Measurements from ENCODE around the gene CABP1.
"Not testable (repeated sequence)": the region's sequence is repeated elsewhere in the genome, so short reads cannot be mapped to it uniquely, and the experiment has no call there.

The CABP1 gene
- total RNA-seq = 0 to 0.07 reads per million in 2 donors

DNA sequence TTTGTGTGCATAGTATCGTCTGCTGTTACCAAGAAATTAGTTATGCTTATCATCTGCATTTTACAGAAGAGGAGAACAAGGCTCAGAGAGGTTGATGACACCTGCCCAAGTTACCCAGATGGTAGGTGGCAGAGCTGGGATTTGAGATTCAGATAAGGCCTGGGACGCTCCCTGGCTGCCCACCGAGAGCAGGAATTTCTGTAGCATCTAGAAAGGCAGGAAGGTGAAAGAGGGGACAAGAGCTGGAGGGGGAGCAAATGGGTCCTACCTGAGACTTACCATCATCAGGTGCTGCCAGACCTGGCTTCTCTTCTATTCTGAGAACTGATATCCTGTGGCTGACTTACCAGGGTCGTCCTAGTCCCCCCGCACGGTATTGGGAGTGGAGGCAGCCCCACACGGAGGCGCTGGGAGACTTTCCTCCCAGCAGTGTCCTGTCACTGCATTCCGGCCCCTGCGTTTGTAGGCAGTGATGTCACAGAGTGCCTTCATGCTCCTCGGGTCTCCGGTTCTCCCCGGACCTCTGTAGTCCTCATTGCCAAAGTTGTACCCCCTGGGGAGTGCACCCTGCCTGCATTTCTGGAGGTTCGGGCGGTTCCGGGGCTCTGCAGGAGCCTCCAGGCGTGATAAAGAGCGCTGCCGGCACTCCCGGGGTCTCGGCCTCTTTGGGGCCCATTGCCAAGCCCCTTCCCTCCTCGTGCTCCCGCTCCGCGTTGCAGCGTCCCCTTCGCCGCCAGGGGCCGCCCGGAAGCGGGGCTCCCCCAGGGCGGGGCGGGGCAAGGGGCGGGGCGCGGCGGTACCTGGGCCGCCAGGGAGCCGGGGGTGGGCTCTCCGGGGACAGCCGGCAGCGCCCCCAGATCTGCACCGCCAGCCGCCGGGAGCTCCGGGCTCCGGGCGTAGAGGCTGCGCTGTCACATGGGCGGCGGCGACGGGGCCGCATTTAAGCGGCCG, at the start of gene CABP1:
Gene CABP1 (plus strand): TSS at position 856 of the 951 bp plus-strand sequence. CDS start 60 bp downstream, at position 916.
- DNase-seq = peak; percentile 53

DNA sequence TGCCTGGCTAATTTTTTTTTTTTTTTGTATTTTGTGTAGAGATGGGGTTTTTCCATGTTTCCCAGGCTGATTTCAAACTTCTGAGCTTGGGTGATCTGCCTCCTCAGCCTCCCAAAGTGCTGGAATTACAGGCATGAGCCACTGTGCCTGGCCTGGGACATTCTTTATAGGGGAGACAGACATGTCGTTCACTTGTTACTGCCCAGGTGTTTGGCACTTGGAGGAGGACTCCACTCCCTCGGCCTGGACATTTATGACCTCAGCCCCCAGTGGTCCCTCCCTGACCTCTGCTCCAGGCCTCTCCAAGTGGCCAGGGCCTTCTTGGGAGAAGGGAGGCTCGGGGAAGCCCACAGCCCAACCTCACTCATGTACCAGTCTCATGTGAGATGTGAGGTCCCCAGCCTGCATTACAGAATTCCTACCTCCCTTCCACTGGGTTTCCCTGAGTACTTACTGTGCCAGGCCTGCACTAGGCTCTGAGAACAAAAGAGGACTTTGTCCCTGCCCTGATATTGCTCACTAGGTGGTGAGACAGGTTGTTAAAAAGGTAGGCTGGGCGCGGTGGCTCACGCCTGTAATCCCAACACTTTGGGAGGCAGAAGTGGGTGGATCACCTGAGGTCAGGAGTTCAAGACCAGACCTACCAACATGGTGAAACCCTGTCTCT, 49.6 kb upstream of the CABP1 start:
- DNase-seq = no peak

GRCh38 chr12:120592121-120593049, 48.0 kb upstream of the CABP1 start:
- no peak for DNase-seq

DNA sequence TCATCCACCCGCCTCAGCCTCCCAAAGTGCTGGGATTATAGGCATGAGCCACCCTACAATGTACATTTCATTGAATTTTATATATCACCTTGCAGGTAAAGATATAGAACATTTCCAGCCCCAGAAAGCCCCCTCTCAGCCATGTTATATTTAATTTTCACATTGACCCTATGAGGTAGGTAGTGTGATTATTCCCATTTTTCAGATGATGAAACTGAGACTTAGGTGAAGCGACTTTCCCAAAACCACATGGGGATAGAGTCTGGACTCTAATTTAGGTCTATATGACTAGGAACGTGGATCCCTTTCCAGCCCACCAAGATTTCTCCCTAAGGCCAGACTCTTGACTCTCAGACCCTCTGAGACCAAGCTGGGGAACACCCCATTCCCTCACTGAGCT, 43.5 kb upstream of the CABP1 start:
- no peak for DNase-seq

- DNase-seq = no peak
Observed at GRCh38 chr12:120597861-120598260, 42.6 kb upstream of the CABP1 start.

DNA sequence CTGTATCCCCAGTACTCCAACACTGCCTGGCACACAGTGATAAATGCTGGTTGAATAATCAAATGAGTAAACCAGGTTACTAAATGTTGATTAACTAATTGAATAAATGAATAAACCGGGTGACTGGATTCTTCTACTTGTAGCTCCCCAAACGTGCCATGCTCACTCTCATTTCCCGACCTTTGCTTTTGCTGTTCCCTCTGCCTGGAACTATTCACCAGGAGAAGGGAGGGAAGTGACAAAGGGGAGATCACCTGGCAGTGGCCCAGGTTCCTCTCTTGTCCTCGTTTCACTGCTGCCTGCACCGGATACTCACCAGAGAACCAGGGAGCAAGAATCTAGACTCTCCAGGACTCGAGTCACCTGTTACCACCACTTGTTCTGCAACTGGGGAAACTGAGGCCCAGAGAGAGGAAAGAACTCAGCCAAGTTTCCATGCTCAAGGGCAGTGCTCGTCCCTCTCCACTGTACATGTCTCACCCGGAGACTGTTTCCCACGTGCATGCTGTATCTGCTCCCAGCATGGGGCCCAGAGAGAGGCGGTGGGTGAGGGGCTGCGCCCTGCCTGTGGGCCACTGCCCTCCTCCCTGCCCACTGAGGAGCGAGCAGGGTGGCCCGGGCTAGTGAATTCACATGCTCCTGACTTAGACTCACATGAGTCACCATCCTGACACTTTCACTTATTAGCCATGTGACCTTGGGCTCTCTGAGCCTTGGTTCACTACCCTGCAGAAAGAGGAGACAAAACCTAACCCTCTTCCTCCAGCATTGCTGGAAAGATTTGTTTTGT, 41.6 kb upstream of the CABP1 start:
- no peak for DNase-seq

- DNase-seq = no peak
Observed at GRCh38 chr12:120599672-120600552, 40.5 kb upstream of the CABP1 start.

DNA sequence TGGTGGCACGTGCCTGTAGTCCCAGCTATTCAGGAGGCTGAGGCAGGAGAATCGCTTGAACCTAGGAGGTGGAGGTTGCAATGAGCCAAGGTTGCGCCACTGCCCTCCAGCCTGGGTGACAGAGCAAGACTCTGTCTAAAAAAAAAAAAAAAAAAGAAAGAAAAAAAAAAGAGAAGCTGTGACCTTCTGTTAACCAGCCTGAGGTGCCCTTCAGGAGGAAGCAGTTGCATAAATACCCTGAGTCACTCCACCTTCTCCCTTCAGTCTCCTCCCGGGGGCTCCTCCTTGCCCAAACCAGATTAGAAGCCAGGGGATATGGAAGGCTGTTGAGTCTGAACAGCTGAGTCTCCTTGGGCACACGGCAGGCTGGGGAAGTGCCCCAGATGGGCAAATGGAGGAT, 38.0 kb upstream of the CABP1 start:
- not testable (repeated sequence) for DNase-seq

- no peak for DNase-seq
Observed at GRCh38 chr12:120610560-120610959, 29.9 kb upstream of the CABP1 start.

GRCh38 chr12:120611534-120611933, 28.9 kb upstream of the CABP1 start:
- not testable (repeated sequence) for DNase-seq

GRCh38 chr12:120614848-120615247, 25.6 kb upstream of the CABP1 start:
- DNase-seq = no peak

GRCh38 chr12:120617193-120617592, 23.2 kb upstream of the CABP1 start:
- DNase-seq = not testable (repeated sequence)

GRCh38 chr12:120617767-120618166, 22.7 kb upstream of the CABP1 start:
- not testable (repeated sequence) for DNase-seq

DNA sequence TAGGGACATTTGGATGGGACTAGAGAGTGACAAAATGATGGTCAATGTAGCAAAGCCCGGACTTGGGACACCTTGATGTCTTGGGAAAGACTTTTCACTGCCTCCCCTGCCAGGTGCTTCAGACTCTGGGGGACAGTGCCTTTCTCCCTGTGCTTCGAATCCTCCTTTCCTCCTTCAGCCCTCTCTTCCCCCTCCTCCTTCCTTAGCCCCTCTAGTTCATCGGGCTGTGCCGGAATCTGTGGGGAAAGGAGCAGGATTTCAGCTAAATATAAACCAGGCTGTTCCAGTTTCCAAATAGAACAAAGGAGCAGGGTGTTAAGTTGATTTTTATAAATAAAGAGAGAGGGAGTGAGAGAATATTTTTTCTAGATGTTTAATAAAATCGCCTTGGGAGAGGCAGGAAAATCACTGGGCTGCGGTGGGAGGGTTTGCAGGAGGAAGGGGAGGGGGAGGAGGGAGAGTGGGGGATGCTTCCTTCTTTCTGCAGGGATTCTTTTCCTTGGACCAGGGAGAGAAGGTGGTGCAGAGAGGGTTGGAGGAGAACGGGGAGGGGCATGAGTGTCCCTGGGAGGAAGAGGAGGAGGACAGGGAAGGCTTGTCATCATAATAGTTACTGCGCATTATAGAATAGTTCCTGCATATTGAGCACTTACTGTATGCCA, 21.3 kb upstream of the CABP1 start:
- DNase-seq = no peak

DNA sequence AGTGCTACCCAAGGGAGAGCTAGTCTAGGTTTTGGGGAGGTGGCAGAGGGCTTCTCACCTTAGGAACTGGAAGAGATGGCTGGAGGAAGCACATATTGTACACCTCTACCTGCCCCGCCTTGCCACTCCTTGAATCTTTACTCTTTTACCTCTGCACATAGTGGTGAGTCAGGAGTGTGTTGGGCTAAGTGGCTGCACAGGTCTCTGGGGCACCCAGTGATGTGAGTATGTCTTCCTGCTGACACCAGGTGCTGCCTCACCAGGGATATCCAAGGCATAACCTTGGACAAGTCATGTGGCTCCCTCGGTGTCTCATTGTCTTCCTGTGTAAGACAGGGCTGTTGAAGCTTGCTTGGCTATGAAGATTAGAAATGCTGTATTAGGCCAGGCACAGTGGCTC, 19.8 kb upstream of the CABP1 start:
- DNase-seq = no peak

DNA sequence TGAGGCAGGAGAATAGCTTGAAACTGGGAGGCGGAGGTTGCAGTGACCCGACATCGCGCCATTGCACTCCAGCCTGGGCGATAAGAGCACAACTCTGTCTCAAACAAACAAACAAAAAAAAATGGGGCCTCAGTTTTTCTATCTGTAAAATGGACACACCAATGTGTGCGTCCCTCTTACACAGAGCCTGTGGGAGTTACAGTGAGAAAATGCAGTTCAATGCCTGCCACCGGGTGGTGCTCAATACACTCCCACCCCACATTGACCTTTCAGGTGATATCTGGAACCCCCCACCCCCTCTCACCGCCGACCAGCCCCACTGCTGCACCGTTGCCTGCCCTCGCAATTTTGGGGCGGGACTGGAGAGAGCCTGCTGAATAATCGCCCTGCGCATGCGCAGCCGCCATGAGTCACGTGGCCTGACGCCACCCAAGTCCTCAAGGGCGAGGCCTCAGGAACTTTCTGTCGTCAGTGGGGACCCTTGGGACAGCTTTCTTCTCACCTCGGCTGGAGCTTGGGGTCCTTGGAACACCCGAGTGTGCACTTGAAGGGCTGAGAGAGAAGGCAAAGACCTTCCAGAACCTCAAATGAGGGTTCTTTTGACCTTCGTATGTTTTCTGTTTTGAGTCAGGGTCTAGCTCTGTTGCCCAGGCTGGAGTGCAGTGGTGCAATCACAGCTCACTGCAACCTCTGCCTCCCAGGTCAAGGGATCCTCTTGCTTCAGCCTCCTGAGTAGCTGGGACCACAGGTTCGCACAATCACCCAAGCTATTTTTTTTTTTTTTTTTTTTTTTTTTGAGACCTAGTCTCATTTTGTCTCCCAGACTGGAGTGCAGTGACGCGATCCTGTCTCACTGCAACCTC, 14.6 kb upstream of the CABP1 start:
- no peak for DNase-seq

GRCh38 chr12:120628919-120629318, 11.5 kb upstream of the CABP1 start:
- no peak for DNase-seq

DNA sequence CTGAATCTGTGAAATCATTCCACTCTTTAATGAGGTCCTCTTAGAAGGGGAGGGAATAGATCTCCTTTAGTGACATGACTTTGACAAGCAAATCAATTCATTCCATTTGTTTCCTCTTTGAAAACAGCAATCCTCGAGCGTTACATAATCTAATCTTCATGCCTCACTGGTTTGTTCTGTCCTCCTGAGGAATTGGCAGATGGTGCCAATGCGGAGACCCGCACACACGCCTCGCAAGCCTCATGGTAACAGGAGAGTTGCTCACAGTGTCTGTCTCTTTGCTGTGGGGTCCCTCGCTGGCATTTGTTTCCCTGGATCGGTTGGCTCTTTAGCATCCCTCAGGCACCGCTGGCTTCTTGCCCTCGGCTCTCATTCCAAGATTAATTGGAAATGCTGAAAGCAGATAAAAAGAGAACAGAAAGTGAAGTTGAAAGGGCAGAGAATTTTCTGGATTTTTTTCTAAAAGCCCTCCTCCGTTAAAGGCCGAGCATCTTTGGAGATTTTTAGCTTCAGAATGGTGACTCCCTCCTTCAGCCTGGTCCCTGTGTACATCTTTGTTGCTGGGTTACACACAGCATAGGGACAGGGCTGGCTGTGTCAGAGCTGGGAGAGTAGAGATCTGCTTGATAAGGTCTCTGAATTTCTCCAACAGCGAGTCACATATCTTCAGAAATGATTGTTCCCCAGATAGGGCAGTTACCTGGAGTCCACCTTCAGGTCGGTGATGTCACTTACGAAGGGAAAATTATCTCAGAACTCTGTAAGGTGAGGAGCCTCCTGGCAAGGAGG, 10.1 kb upstream of the CABP1 start:
- DNase-seq = no peak

Measured in T-helper 9 cell (primary cell).